WI38 (cell line): ENCODE results near the gene IPP.
"Not testable (repeated sequence)": the region's sequence is repeated elsewhere in the genome, so short reads cannot be mapped to it uniquely, and the experiment has no call there.

Source experiments
- H3K4me3 ChIP-seq: 2 replicates; pipeline ENCODE4 v1.5.1; 2011; ENCODE audit warnings: low read depth, mild to moderate bottlenecking, control low read depth, low read length
- TF ChIP-seq, protein P1 (sequence below): IDR thresholded peaks from 2 replicates; pipeline ENCODE4 v1.5.1; 2012; ENCODE audit warnings: low read depth, mild to moderate bottlenecking, control low read depth, low read length

Gene IPP

DNA sequence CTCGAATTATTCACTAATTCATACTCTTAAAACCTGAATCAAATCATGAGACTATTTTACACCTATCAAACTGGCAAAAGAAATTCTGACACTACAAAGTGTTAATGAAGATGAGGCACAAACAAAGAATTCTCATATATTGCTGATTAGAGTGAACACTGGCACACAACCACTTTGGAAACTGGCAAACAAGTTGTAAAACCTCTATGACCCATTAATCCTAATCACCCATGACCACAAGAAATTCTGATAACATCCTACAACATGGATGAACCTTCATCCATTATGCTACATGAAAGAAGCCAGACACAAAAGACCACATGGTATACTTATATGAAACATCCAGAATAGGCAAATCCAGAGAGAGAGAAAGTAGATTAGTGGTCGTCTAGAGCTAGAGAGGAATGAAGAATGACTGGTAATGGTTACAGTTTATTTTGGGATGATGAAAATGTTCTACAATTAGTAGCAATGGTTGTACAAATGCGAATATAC lies 72.7 kb downstream of the IPP start:
- H3K4me3 ChIP-seq = no peak overlapping the region
- TF ChIP-seq, protein P1, sequence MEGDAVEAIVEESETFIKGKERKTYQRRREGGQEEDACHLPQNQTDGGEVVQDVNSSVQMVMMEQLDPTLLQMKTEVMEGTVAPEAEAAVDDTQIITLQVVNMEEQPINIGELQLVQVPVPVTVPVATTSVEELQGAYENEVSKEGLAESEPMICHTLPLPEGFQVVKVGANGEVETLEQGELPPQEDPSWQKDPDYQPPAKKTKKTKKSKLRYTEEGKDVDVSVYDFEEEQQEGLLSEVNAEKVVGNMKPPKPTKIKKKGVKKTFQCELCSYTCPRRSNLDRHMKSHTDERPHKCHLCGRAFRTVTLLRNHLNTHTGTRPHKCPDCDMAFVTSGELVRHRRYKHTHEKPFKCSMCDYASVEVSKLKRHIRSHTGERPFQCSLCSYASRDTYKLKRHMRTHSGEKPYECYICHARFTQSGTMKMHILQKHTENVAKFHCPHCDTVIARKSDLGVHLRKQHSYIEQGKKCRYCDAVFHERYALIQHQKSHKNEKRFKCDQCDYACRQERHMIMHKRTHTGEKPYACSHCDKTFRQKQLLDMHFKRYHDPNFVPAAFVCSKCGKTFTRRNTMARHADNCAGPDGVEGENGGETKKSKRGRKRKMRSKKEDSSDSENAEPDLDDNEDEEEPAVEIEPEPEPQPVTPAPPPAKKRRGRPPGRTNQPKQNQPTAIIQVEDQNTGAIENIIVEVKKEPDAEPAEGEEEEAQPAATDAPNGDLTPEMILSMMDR = no peak

DNA sequence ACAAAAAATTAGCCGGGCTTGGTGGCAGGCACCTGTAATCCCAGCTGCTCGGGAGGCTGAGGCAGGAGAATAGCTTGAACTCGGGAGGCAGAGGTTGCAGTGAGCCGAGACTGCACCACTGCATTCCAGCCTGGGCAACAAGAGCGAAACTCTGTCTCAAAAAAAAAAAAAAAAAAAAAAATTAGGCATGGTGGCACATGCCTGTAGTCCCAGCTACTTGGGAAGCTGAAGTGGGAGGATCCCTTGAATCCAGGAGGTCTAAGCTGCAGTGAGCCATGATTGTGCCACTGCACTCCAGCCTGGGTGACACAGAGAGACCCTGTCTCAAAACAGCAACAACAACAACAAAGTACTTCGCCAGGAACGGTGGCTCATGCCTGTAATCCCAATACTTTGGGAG lies 73.9 kb downstream of the IPP start:
- H3K4me3 ChIP-seq = not testable (repeated sequence)

- no peak overlapping the region for H3K4me3 ChIP-seq
- TF ChIP-seq, protein P1 = no peak
These were observed 76.0 kb downstream of the IPP start for GRCh38 chr1:45674478-45674877.

DNA sequence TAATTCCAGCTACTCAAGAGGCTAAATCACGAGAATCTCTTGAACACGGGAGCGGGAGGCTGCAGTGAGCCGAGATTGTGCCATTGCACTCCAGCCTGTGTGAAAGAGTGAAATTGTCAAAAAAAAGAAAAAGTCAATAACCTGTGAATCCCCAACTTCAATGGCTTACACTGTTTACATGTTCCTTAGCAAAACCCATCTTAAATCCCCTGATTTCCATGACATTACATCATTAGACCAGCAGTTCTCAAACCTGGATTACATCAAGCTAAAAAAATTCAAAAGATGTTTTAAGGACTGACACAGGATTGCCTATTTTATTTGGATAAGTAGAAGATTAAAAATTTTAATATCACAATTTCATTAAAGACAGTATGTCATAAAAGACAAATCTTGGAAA lies 76.5 kb downstream of the IPP start:
- no peak overlapping the region for H3K4me3 ChIP-seq
- TF ChIP-seq, protein P1 = no peak

DNA sequence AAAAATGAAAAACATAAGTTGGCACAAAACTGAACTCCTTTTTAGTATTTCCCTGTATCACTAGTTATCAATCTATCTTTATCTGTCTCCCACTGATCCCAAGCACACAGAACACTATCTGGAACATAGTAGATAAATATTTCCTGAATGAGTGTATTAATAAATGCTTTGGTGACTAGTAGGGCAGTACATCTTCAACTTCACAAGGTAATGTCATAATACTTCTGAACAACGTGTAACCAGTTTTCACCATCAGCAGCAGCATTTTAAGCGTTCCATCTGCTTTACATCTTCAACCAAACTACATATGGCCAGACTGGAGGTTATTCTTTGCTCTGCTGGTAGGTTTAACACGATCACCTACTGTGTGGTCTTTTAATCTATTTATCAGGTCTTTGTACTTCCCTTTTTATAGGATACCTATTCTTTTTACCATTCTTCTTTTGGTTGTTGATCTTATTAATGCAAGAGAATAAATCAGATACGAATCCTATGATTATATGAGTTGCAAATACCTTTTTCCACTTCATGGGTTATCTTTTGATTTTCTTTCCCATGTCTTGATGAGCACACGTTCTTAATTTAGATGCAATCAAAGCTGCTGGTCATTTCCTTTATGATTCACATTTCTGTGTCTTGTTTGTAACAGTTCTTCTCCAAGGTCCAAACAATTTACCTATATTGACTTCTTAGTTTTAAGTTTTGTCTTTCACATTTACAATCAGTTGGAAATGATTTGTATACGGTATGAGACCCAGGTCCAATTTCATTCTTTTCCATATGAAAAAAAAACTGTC lies 80.4 kb downstream of the IPP start:
- TF ChIP-seq, protein P1 = no peak
- H3K4me3 ChIP-seq = no peak overlapping the region

DNA sequence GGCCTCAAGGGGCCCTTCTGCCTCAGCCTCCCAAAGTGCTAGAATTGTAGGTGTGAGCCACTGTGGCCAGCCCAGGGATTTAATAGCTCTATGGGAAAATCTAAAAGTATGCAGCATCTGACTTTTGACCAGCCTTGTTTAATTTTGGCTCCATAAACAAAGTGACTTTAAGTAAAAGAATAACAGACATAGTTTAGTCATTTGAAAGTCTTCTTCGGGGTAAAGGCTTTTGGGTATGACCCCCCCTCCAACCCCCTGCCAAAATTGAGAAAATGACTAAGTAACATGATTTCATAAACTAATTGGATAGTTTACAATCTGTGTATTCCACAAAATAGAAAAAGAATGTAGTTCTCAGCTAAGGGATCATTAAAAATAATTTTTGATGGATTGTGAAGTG lies 81.1 kb downstream of the IPP start:
- H3K4me3 ChIP-seq = no peak overlapping the region
- TF ChIP-seq, protein P1 = no peak

DNA sequence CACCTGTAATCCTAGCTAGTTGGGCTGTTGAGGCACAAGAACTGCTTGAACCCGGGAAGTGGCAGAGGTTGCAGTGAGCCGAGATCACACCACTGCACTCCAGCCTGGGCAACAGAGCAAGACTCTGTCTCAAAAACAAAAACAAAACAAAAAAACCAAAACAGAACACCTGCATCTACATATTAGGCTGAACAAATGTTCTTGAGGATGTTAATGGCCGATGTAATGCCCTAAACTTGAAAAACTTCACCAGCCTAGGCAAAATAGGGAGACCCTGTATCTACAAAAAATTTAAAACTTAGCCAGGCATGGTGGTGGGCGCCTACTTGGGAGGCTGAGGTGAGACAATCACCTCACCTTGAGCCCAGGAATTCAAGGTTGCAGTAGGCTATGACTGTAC lies 81.9 kb downstream of the IPP start:
- TF ChIP-seq, protein P1 = no peak
- no peak overlapping the region for H3K4me3 ChIP-seq
